ENCODE measurements around the gene IRX3.
A peak's percentile ranks its signal among the peaks of the same experiment; 100 is the strongest.
"Not testable (repeated sequence)": the region's sequence is repeated elsewhere in the genome, so short reads cannot be mapped to it uniquely, and the experiment has no call there.

IRX3 gene

DNA sequence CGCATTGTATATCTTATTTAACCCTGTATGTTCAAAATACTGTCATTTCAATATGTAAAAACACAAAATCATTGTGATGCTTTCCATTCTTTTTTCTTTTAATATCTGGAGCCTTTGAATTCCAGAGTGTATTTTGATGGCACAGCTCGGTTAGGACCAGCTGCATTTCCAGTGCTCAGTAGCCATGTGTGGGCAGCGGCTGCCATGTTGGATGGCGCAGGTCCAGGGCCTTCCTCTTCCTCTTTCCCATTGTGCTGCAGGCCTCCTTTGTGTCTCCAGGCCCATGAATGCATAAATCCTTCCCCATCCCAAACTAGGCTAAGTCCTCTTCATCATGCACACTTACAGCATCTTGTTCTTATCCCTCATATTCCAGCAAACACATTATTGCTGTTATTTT lies 13.0 kb downstream of the IRX3 start:
- no peak for DNase-seq

DNA sequence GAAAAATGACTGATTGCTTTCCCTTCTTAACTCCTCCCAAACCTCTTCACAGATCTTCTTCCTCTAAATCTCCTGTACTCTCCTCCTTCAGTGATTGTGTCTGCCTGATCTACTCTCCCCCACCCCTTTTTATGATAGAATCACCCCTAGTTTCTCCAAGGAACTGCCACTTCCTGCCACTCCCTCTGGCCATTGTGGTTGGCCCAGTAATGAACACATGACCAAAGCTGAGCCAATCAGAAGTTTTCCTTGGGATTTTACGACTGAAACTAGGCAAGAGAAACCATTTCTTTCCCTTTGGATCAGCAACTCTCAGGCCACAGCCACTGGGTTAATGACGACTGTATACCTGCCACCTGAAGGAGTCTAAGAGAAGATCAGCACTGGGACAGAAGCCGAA lies 15.9 kb downstream of the IRX3 start:
- DNase-seq, result no peak

- DNase-seq, result no peak
Measured at GRCh38 chr16:54269461-54269860, 17.1 kb downstream of the IRX3 start.

GRCh38 chr16:54268766-54269165 lies 17.8 kb downstream of the IRX3 start:
- DNase-seq, result no peak

DNA sequence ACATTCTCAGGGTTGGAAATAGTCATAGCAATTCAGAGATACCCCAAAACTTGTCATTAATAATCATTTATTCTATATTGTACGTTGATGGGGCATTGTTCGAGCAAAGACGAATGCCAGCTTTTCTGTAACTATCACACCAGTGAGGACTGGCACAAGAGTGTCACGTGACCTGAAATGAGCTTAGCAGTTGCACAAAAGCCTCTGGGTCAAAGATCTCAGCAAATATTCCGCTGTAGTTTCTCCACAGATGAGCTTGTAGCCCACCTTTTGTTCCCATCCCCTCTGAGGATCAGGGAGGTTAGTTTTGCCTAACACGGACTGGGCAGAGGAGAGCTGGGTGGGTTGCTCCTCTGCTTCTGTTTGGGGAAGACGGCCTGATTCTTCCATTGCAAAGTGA lies 18.2 kb downstream of the IRX3 start:
- DNase-seq, result no peak

- peak; percentile 47 for DNase-seq
Measured at GRCh38 chr16:54266363-54266955, 20.1 kb downstream of the IRX3 start.

DNA sequence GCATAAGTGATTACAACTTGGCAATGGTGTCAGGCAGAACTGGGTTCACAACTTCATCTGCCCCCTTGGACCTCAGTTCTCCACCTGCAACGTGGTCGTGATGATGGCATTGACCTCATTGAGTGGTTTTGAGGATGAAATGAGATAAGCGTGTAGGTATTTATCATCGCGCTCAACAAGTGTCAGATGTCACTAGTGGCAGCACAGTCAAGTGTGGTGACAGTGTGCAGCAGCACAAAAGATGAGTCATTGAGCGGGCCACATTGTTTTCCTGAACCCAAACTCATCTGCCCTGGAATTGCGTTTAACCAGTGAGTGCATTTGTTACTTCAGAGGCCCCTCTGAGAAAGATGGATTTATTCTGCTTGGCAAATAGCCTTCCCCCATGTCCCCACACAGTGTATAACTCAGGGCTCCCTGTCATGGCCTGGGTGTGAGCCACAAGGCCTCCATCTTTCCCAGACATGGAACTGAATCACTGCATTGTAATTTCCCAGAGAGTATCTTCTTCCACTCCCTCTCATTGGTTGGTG lies 20.9 kb downstream of the IRX3 start:
- DNase-seq, result peak; percentile 57

- DNase-seq, result no peak
Measured at GRCh38 chr16:54253118-54253517, 33.5 kb downstream of the IRX3 start.

- no peak for DNase-seq
Measured at GRCh38 chr16:54248863-54249710, 37.5 kb downstream of the IRX3 start.

DNA sequence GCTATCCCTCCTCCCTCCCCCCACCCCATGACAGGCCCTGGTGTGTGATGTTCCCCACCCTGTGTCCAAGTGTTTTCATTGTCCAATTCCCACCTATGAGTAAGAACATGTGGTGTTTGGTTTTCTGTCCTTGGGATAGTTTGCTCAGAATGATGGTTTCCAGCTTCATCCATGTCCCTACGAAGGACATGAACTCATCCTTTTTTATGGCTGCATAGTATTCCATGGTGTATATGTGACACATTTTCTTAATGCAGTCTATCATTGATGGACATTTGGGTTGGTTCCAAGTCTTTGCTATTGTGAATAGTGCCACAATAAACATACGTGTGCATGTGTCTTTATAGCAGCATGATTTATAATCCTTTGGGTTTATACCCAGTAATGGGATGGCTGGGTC lies 38.9 kb downstream of the IRX3 start:
- not testable (repeated sequence) for DNase-seq

DNA sequence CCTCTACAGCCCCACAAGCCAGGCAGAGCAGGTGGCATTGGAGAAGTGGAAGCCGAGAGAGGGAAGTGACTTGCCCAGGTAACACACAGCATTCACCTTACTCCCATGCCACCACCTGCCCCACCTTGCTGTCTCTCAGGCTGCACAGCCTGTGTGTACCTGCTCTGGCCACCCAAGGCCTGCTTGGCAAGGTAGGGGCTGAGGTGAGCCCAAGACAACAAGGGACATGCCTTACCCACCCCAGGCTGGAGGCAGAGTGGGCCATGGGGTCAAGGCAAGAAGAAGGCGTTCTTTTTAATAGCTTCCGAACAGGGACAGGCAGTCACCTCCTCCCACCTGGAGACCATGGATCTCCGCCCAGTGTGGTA lies 40.1 kb downstream of the IRX3 start:
- DNase-seq, result no peak

GRCh38 chr16:54245788-54246453 lies 40.7 kb downstream of the IRX3 start:
- DNase-seq, result no peak

DNA sequence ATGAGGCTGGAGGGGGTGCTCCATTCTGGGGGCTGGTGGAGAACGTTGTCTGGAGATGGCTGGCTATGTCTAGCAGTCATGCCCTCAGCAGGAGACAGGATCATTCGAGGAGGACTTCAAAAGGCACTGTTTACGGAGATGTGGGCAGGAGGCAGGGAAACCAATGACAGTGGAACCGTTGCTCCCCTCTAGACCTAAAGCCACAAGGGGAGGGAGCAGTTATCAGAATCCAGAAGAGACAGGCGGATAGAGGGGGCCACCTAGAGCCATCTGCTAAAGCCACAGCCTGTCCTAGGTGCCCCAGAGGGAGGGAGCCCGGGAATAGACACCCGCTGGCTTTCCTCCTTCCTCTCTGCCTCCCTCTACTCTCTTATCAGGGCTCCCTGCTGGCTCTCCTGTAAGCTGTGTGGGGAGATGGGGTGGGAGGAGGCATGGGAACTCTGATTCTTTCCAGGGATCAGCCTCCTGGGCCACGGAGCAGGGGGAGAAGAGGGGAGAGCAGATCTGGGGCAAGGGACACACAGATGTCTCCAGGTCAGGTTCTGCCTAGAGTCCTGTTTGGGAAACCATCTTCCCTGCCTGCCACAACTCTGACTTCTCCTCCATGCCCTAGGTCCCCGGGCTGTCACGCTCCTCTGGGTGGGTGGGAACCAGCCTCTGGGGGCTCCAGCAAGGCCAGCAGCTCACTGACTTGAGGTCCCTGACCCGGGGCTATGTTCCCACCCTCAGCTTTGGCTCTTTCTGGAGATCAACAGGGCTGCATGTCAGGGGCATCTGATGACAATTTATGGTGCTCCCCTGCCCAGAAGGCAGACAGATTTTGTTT lies 42.3 kb downstream of the IRX3 start:
- no peak for DNase-seq

DNA sequence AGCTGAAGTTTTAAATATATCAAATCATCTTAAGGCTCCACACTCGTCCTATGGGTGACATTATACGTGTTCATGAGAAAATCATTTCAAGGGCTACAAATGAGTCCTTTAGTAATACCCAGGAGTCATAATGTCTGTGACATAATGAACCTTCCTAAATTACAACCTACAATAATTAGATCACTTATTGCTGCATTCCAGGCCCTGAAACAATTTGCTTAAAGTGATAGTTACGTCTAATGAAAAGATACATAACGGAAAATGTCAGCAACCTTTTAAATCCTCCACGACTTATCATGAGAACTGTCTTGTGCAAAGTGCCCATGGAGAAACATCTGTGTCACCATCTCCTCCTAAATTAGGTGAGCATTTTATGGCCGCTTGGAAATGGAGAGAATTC lies 43.4 kb downstream of the IRX3 start:
- DNase-seq, result no peak

- no peak for DNase-seq
Measured at GRCh38 chr16:54242199-54242598, 44.4 kb downstream of the IRX3 start.

GRCh38 chr16:54241525-54241924 lies 45.1 kb downstream of the IRX3 start:
- DNase-seq, result no peak

DNA sequence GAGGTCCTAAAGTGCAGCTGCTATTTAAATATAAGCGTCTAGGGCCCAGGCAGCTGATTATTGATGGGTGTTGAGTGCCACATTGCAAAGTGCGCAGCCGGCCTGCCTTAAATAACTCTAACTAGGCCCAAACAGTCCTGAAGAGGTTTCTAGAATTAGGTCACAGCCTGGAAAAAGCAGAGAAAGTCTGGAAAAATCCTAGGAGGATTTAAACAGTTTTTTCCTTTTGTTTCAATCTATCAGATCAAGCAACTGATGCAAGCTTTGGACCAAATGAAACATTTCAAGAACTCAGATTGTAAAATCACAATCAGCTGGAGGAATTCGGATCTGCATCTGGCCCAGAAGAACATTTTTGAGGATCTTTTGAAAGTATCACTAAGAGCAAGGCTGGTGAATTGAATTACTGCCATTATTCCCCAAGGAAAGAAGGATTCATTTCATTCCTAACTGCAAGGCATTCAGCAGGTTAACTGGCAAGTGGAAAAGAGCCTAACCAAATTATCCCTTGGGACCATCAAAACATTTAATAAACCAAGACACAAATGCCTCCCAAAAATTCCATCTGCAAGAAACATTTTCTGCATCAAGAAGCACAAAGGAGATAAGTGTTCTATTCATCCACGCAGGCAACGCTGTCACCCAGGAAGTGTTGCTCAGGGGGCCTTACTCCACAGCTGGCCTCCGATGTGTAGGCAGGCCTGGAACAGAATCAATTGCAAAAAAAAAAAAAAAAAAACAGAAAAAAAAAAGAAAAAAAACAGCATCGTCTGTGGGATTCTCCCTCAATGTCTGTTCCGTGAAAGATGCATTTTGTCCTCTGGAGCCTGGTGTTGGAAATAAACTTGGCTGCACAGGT lies 46.1 kb downstream of the IRX3 start:
- peak; percentile 79 for DNase-seq

DNA sequence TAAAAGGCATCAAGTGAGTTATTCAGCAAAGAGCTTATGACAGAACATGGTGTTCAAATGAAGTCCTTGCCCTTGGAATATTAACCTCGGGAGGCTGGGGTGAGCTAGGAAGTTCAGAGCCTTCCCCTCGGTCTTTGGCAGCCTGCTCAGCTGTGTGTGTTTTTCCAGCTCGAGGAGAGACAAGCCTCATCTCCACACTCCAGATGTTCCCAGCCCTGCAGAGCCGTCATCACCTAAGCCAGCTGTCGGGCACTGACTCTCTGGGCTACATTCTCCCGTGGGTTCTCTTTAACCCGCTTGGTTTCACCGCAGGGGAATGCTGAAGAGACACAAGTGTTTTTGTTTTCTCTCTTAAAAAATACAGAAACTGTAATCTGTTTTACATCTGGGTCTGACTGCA lies 47.1 kb downstream of the IRX3 start:
- no peak for DNase-seq

DNA sequence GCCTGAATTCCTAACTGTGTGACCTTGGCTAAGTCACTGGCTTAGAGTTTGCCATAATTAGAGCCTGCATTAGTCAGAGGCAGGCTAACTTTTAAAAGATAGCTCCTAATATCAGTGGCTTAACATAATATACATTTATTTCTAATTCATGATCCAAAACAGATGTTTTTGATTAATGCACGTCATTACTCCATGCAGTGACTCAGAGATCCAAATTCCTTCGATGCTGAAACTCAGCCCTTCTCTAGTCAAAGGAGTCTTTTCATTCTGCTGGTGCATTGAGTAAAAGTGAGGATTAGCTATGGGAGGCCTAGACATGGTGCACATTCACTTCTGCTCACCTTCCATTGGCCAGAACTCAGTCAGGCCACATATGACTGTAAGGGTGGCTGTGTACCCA lies 49.8 kb downstream of the IRX3 start:
- DNase-seq, result peak; percentile 89

- DNase-seq, result peak; percentile 27
Measured at GRCh38 chr16:54233615-54234014, 53.0 kb downstream of the IRX3 start.

Measured in fibroblast of skin of right quadriceps (primary cell).